MM.1S (cell line): Measurements from ENCODE around the gene EDEM1.

Source experiments
- DNase-seq: peaks from one replicate; pipeline ENCODE4 v3.0.0-alpha.2; 2015
- H2AFZ ChIP-seq: fragments of 300-600 bp; sonication (generic); 2 replicates; pipeline ENCODE4 v1.6.0; 2016; ENCODE audit warnings: antibody characterized with exemption, low read length
- H3F3A ChIP-seq: fragments of 300-600 bp; sonication (generic); 2 replicates; pipeline ENCODE4 v1.6.1; 2016; ENCODE audit warnings: mild to moderate bottlenecking, antibody characterized with exemption, low read length, moderate library complexity, mixed read lengths; ENCODE audit not compliant: insufficient read depth
- H3K27ac ChIP-seq: fragments of 300-600 bp; sonication (generic); 2 replicates; pipeline ENCODE4 v1.5.1; 2016; ENCODE audit warnings: mild to moderate bottlenecking, low read length
- H3K27me3 ChIP-seq: fragments of 300-600 bp; sonication (generic); replicated peaks from 2 replicates; pipeline ENCODE4 v1.6.0; 2016; ENCODE audit warnings: low read length; ENCODE audit not compliant: insufficient read depth
- H3K36me3 ChIP-seq: fragments of 300-600 bp; sonication (generic); replicated peaks from 2 replicates; pipeline ENCODE4 v1.6.1; 2016; ENCODE audit warnings: mild to moderate bottlenecking, low read length, mixed read lengths; ENCODE audit not compliant: insufficient read depth
- H3K4me1 ChIP-seq: fragments of 300-600 bp; sonication (generic); 2 replicates; pipeline ENCODE4 v1.6.1; 2016; ENCODE audit warnings: low read length, mixed read lengths
- H3K4me2 ChIP-seq: fragments of 300-600 bp; sonication (generic); 2 replicates; pipeline ENCODE4 v1.6.0; 2016; ENCODE audit warnings: low read depth, low read length
- H3K4me3 ChIP-seq: fragments of 300-600 bp; sonication (generic); 2 replicates; pipeline ENCODE4 v1.5.1; 2016; ENCODE audit warnings: low read length, mixed read lengths
- H3K79me2 ChIP-seq: fragments of 300-600 bp; sonication (generic); 2 replicates; pipeline ENCODE4 v1.6.1; 2016; ENCODE audit warnings: mixed run types, low read length, mixed read lengths
- H3K9ac ChIP-seq: fragments of 300-600 bp; sonication (generic); 2 replicates; pipeline ENCODE4 v1.6.1; 2016; ENCODE audit warnings: low read length, mixed read lengths
- H3K9me2 ChIP-seq: fragments of 300-600 bp; sonication (generic); replicated peaks from 2 replicates; pipeline ENCODE4 v1.6.1; 2016; ENCODE audit warnings: mild to moderate bottlenecking, low read length, mixed read lengths; ENCODE audit not compliant: insufficient read depth
- H3K9me3 ChIP-seq: fragments of 300-600 bp; sonication (generic); replicated peaks from 2 replicates; pipeline ENCODE4 v1.6.1; 2016; ENCODE audit warnings: mild to moderate bottlenecking, low read length, mixed read lengths; ENCODE audit not compliant: insufficient read depth
- H4K20me1 ChIP-seq: fragments of 300-600 bp; sonication (generic); 2 replicates; pipeline ENCODE4 v1.6.1; 2016; ENCODE audit warnings: mild to moderate bottlenecking, low read length, moderate library complexity, mixed read lengths; ENCODE audit not compliant: insufficient read depth
- EZH2 ChIP-seq: fragments of 300-600 bp; sonication (generic); optimal IDR thresholded peaks from 2 replicates; pipeline ENCODE3; 2017; ENCODE audit warnings: low read depth, mild to moderate bottlenecking, antibody characterized with exemption, low read length, mixed read lengths
- EZH2phosphoT487 ChIP-seq: fragments of 300-600 bp; sonication (generic); IDR thresholded peaks from 2 replicates; pipeline ENCODE4 v1.6.1; 2018; ENCODE audit warnings: antibody characterized with exemption, low read length
- TF ChIP-seq, protein P1 (sequence below): fragments of 300-600 bp; sonication (generic); IDR thresholded peaks from 2 replicates; pipeline ENCODE4 v1.5.1; 2016; ENCODE audit warnings: antibody characterized with exemption, low read length, mixed read lengths

EDEM1 gene

DNA sequence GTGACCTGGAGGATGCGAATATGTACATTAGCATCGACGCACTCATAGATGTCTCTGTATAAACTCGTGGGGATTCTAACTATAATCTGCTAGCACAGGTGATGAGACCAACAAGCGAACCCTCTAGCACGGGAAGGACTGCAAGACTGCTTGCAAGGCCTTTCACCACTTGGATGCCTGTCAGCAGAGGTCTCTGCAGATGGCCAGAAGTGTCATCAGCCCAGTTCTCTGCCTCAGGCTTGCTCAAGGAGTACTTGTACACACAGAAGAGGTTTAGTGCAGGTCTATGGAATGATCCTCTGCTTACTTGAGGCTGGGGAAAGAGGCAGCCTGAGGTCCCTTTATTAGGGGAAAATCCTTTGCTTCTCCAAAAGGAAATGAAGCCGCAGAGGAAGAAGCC, 48.1 kb downstream of the EDEM1 start:
- Histone ChIP-seq H3K79me2 (no peaks in the 10 kb centered on the region), H4K20me1 (no peaks in the 10 kb centered on the region), H3K4me2 (no peak overlapping the region), H3K9ac (no peak overlapping the region), H3K4me3 (no peak overlapping the region), H3K27ac (no peak overlapping the region), H3F3A (peaks cover 18% of the 10 kb centered on the region; the same call in 1 of the 2 replicates), H2AFZ (no peak overlapping the region), H3K9me2 (no peaks in the 10 kb centered on the region), H3K9me3 (no peaks in the 10 kb centered on the region), H3K4me1 (peaks cover 17% of the 10 kb centered on the region), H3K36me3 (no peaks in the 10 kb centered on the region), H3K27me3 (no peaks in the 10 kb centered on the region)
- no peak for DNase-seq
- no peak for TF ChIP-seq EZH2phosphoT487
- TF ChIP-seq EZH2: no peak
- TF ChIP-seq, protein P1, sequence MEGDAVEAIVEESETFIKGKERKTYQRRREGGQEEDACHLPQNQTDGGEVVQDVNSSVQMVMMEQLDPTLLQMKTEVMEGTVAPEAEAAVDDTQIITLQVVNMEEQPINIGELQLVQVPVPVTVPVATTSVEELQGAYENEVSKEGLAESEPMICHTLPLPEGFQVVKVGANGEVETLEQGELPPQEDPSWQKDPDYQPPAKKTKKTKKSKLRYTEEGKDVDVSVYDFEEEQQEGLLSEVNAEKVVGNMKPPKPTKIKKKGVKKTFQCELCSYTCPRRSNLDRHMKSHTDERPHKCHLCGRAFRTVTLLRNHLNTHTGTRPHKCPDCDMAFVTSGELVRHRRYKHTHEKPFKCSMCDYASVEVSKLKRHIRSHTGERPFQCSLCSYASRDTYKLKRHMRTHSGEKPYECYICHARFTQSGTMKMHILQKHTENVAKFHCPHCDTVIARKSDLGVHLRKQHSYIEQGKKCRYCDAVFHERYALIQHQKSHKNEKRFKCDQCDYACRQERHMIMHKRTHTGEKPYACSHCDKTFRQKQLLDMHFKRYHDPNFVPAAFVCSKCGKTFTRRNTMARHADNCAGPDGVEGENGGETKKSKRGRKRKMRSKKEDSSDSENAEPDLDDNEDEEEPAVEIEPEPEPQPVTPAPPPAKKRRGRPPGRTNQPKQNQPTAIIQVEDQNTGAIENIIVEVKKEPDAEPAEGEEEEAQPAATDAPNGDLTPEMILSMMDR: no peak

DNA sequence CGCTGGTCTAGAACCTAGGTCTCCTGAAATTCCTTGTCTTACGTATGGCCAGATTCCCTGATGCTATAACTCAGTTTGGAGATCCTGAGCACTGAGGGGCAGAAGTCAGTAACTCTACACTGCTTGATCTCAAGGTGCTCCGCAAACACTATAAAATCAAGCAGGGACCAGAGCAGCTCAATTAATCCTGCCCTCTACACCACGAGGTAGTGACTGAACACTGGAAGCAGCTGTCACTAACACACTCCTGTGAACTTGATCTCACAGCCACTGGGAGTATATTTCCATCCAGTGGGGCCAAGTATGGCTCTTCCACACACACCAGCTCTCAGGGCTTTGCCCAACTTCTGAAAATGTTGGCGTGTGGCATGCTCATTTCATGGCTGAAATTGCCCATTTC, 51.0 kb downstream of the EDEM1 start:
- DNase-seq: no peak
- no peaks in the 10 kb centered on the region for H3K79me2 ChIP-seq
- H3K27me3 ChIP-seq: no peaks in the 10 kb centered on the region
- no peak overlapping the region for H3K4me2 ChIP-seq
- no peak overlapping the region for H3K4me3 ChIP-seq
- H2AFZ ChIP-seq: no peak overlapping the region
- no peaks in the 10 kb centered on the region for H3K36me3 ChIP-seq
- no peak overlapping the region for H3K27ac ChIP-seq
- H3K4me1 ChIP-seq: no peaks in the 10 kb centered on the region
- H4K20me1 ChIP-seq: no peaks in the 10 kb centered on the region
- no peak overlapping the region for H3K9ac ChIP-seq
- no peaks in the 10 kb centered on the region for H3K9me3 ChIP-seq
- no peaks in the 10 kb centered on the region for H3K9me2 ChIP-seq
- TF ChIP-seq EZH2 (no peak), EZH2phosphoT487 (no peak)
- TF ChIP-seq, protein P1: no peak
- H3F3A ChIP-seq: 0 out of 2 replicates have a peak, but pooled peaks cover 3% of the 10 kb centered on the region

- no peaks in the 10 kb centered on the region for H3K9me2 ChIP-seq
- H3K9me3 ChIP-seq: no peaks in the 10 kb centered on the region
- no peak overlapping the region for H3K27ac ChIP-seq
- no peak overlapping the region for H3K4me2 ChIP-seq
- no peaks in the 10 kb centered on the region for H3K27me3 ChIP-seq
- no peaks in the 10 kb centered on the region for H3K4me1 ChIP-seq
- no peak for DNase-seq
- H3K4me3 ChIP-seq: no peak overlapping the region
- H4K20me1 ChIP-seq: no peaks in the 10 kb centered on the region
- H3K79me2 ChIP-seq: no peaks in the 10 kb centered on the region
- no peak overlapping the region for H3K9ac ChIP-seq
- H3K36me3 ChIP-seq: no peaks in the 10 kb centered on the region
- no peak overlapping the region for H2AFZ ChIP-seq
- TF ChIP-seq EZH2 (no peak), EZH2phosphoT487 (no peak)
- TF ChIP-seq, protein P1: no peak
- H3F3A ChIP-seq: 0 out of 2 replicates have a peak, but pooled peaks cover 3% of the 10 kb centered on the region
Measured at GRCh38 chr3:5239602-5240001, 52.1 kb downstream of the EDEM1 start.
